T-cell (primary cell): Measurements from ENCODE around the gene YKT6. TPM values are rescaled to one million over a fixed set of nuclear protein-coding genes. Genes with fewer than 3 reads are reported as not detected.
A peak's percentile ranks its signal among the peaks of the same experiment; 100 is the strongest.

ENCODE experiments used
- ATAC-seq, 4 experiments: fragments of 200-7000 bp in 3 of 4; fragments of 150-1000 bp in 1 of 4; cut with Tn5 transposase; replicated peaks in 1 of 4; 1 replicate in 3 of 4; 2 replicates in 1 of 4; pipeline ENCODE4 v1.10.0; 2021; ENCODE audit warnings: moderate library complexity in 3 of 4, mild to moderate bottlenecking in 2 of 4, moderate number of reproducible peaks in 1 of 4
- CTCF ChIA-PET, 2 donors: fragments of 300-600 bp; sonication (Branson Sonifier 250); formaldehyde crosslinking; loops; one replicate each; lab custom pipeline; 2022; ENCODE audit warnings: antibody characterized with exemption in 2 of 2; lab: Charles Lee
- POLR2A ChIA-PET, 2 donors: fragments of 300-600 bp; sonication (Branson Sonifier 250); formaldehyde crosslinking; loops; one replicate each; lab custom pipeline; 2022; ENCODE audit warnings: antibody characterized with exemption in 2 of 2; lab: Charles Lee
- DNase-seq, 35 experiments: peaks; one replicate each; pipeline versions ENCODE4 v3.0.0 to v3.0.0-alpha.2; 2013 to 2023
- H3K27ac ChIP-seq: one replicate; pipeline ENCODE4 v1.5.1; 2013; ENCODE audit warnings: low read length
- H3K27me3 ChIP-seq, 2 experiments: replicated peaks in 1 of 2; 1 replicate in 1 of 2; 2 replicates in 1 of 2; pipeline versions ENCODE4 v1.6.1 to v1.7.0; 2013; ENCODE audit warnings: low read length in 1 of 2, mixed read lengths in 1 of 2; ENCODE audit not compliant: control insufficient read depth in 2 of 2, insufficient read depth in 2 of 2; ENCODE audit errors: extremely low read depth in 1 of 2
- H3K36me3 ChIP-seq, 2 donors: 1 replicate in 1 of 2; 2 replicates in 1 of 2; pipeline versions ENCODE4 v1.6.1 to v1.7.0; 2013; ENCODE audit warnings: low read length in 1 of 2; ENCODE audit not compliant: control insufficient read depth in 2 of 2, insufficient read depth in 1 of 2; ENCODE audit errors: extremely low read depth in 1 of 2
- H3K4me1 ChIP-seq, 2 experiments: 1 replicate in 1 of 2; 2 replicates in 1 of 2; pipeline versions ENCODE4 v1.6.1 to v1.7.0; 2013; ENCODE audit warnings: low read length in 2 of 2, mixed read lengths in 1 of 2; ENCODE audit not compliant: insufficient read depth in 2 of 2, control insufficient read depth in 1 of 2; ENCODE audit errors: extremely low read depth in 1 of 2
- H3K4me3 ChIP-seq, 2 donors: 1 replicate in 1 of 2; 2 replicates in 1 of 2; pipeline versions ENCODE4 v1.5.1 to v1.7.0; 2013; ENCODE audit warnings: mild to moderate bottlenecking in 2 of 2, low read length in 1 of 2, moderate library complexity in 1 of 2; ENCODE audit not compliant: control insufficient read depth in 1 of 2; ENCODE audit errors: extremely low read depth in 1 of 2
- H3K9me3 ChIP-seq: 2 replicates; pipeline ENCODE4 v1.7.0; 2013
- H3K27ac Mint-ChIP-seq, 2 donors: one replicate each; pipeline ENCODE4 v1.8.0; 2020 to 2021; ENCODE audit warnings: mild to moderate bottlenecking in 2 of 2, mixed read lengths in 2 of 2
- H3K27me3 Mint-ChIP-seq, 2 donors: one replicate each; pipeline ENCODE4 v1.8.0; 2021 to 2022; ENCODE audit warnings: mixed read lengths in 2 of 2
- H3K36me3 Mint-ChIP-seq: one replicate; pipeline ENCODE4 v1.8.0; 2021; ENCODE audit warnings: mixed read lengths
- H3K4me1 Mint-ChIP-seq, 3 donors: one replicate each; pipeline ENCODE4 v1.8.0; 2020 to 2022; ENCODE audit warnings: mixed read lengths in 3 of 3, mild to moderate bottlenecking in 1 of 3
- H3K4me3 Mint-ChIP-seq, 3 donors: one replicate each; pipeline ENCODE4 v1.8.0; 2020 to 2022; ENCODE audit warnings: mild to moderate bottlenecking in 3 of 3, mixed read lengths in 3 of 3, moderate library complexity in 3 of 3
- H3K9me3 Mint-ChIP-seq, 3 donors: one replicate each; pipeline ENCODE4 v1.8.0; 2020 to 2022; ENCODE audit warnings: mixed read lengths in 3 of 3
- WGBS: methylation state at CpG from one replicate; pipeline ENCODE4 v1.1.5; 2013; ENCODE audit warnings: missing lambda C conversion rate; ENCODE audit not compliant: insufficient coverage; 5-methylcytosine and 5-hydroxymethylcytosine counted together
- total RNA-seq, 35 experiments: library from RNA in 6 of 35; stranded (reverse) in 6 of 35; fragments of 120-200 nt in 1 of 35; gene quantifications; one replicate each; pipeline versions ENCODE4 v1.2.1 to v1.2.4 and lab custom pipeline; 2013 to 2026

Gene YKT6
- total RNA-seq, 5 donors from 2014 or later (not counting 1 experiment from before 2014, with no cell fraction given) = 55.1 to 74.3 (median 60.2) TPM

DNA sequence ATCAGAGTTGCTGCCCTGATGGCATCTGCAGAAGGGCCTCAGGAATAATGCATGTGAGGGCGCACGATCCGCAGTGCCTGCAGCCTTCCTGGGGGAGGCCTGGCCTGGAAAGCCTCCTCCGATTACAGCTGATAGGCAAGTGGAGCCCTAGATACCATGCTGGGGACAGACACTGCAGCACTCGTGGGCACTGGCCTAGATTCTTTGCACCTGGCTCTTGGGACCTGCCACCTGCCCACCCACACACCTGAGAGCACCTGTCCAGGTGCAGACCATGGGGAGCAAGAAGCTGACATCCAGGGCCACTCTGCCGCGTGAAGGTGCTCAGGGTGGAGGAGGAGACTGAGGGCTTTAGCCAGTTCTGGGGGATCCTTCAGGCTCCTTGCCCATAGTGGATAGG is 14.8 kb downstream of the YKT6 start:
- peaks cover 0 to 3% of the 10 kb centered on the region in 2 experiments for H3K27me3 ChIP-seq
- no peak overlapping the region for H3K27ac ChIP-seq
- CTCF ChIA-PET = no interaction called here
- DNase-seq = no peak
- Mint-ChIP-seq H3K4me1 (peaks cover 0 to 2% (median 0%) of the 10 kb centered on the region in 3 donors), H3K9me3 (no peaks in the 10 kb centered on the region), H3K36me3 (peaks cover 11% of the 10 kb centered on the region), H3K27ac (no peak overlapping the region), H3K4me3 (no peak overlapping the region), H3K27me3 (no peaks in the 10 kb centered on the region)
- WGBS = 95% methylated on average over 6 of the region's 7 CpGs
- no peaks in the 10 kb centered on the region for H3K9me3 ChIP-seq
- POLR2A ChIA-PET = no interaction called here
- H3K4me3 ChIP-seq = no peak overlapping the region
- ATAC-seq = no peak
- H3K36me3 ChIP-seq = peaks cover 4 to 35% of the 10 kb centered on the region in 2 donors
- H3K4me1 ChIP-seq = no peaks in the 10 kb centered on the region

DNA sequence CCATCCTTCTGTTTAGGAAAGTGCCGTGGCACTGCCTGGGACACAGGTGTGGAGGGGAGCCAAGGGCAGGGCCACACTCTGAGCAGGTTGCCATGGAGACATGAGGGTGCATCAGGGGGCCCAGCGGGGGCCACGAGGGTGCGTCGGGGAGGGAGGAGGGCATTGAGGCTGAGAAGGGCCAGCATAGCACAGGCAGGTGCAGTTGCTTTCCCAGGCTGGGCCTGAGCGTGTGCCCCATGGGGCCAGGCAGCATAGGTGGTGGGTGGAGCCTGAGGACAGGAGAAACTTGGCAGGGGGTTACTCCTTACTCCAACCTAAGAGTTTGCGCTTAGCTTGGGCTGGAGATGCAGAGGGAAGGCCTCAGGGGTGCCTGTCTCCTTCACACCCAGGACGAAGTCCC is 15.2 kb downstream of the YKT6 start:
- Histone ChIP-seq H3K27ac (no peak overlapping the region), H3K36me3 (peaks cover 4 to 30% of the 10 kb centered on the region in 2 donors), H3K27me3 (peaks cover 0 to 3% of the 10 kb centered on the region in 2 experiments), H3K9me3 (no peaks in the 10 kb centered on the region), H3K4me3 (no peak overlapping the region), H3K4me1 (no peaks in the 10 kb centered on the region)
- no peaks in the 10 kb centered on the region for H3K27me3 Mint-ChIP-seq
- ATAC-seq = no peak
- peaks cover 0 to 2% (median 0%) of the 10 kb centered on the region in 3 donors for H3K4me1 Mint-ChIP-seq
- WGBS = 67% methylated on average over 4 of the region's 8 CpGs
- H3K4me3 Mint-ChIP-seq = no peak overlapping the region
- no peak overlapping the region for H3K27ac Mint-ChIP-seq
- H3K36me3 Mint-ChIP-seq = peaks cover 11% of the 10 kb centered on the region
- POLR2A ChIA-PET = no interaction called here
- no peaks in the 10 kb centered on the region for H3K9me3 Mint-ChIP-seq
- DNase-seq = no peak
- CTCF ChIA-PET = no interaction called here

DNA sequence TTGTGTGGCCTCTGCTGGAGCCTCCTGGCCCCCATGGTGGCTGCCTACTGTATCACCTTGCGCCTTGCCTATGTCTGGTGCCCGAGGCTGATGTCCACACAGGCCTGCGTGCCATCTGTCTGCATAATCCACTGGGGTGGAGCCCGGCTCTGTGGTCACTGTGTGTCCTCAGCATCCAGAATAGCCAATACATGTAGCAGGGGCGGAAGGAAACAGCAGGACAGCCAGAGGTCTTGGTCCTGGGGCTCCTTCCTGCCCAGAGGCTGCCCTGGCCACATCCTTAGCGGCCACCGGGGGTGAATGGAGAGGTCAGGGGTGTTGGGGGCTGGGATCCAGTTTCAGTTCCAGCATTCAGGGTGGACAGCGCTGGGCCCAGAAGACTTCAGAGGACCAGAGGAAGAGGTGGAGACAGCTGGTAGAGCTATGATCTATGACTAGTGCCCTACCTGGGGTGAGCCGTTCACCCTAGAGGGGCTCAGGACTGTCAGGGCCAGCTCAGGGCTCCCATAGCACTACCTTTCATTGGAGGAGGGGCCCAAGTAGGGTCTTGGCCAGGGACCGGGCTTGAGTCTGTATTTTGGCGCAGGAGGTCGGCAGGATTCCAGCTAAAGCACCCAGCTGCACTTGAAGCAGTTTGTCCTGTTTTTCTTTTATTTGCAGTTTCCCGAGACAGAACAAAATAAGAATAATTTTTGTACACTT is 15.9 kb downstream of the YKT6 start:
- Histone ChIP-seq H3K27ac (no peak overlapping the region), H3K27me3 (peaks cover 0 to 3% of the 10 kb centered on the region in 2 experiments), H3K36me3 (peaks cover 3 to 24% of the 10 kb centered on the region in 2 donors), H3K4me1 (no peaks in the 10 kb centered on the region), H3K9me3 (no peaks in the 10 kb centered on the region), H3K4me3 (no peak overlapping the region)
- ATAC-seq (no peak), DNase-seq (no peak)
- H3K4me3 Mint-ChIP-seq = no peak overlapping the region
- no peaks in the 10 kb centered on the region for H3K27me3 Mint-ChIP-seq
- POLR2A ChIA-PET = no interaction called here
- no peaks in the 10 kb centered on the region for H3K9me3 Mint-ChIP-seq
- H3K36me3 Mint-ChIP-seq = peaks cover 6% of the 10 kb centered on the region
- CTCF ChIA-PET = no interaction called here
- H3K27ac Mint-ChIP-seq = peak overlapping the region in 1 of 2 donors; percentile 48
- WGBS = 93% methylated on average over 7 of the region's 13 CpGs
- H3K4me1 Mint-ChIP-seq = peaks cover 0 to 2% (median 0%) of the 10 kb centered on the region in 3 donors

DNA sequence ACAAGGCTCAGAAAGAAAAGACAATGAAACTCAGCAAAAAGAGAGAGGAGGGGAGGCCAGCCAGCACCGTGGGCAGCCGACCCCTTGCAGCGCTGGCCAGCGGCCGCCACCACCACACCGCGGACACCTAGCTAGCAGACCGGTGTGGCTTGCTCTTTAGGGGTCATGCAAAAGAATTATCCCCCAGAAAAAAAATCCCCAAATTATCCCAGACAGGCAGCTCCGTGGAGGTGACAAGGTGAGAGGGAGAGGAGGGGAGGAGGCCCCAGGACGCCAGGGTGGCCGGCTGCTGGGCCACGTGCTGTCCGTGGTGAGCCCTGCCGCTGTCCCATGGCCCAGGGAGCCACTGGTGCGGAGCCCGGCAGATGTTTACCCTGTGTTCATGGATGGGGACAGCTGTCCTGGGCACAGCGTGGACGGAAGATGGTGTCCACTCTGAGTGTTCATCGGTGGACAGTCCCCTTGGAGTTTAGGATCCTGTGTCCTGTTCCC is 16.5 kb downstream of the YKT6 start:
- Histone ChIP-seq H3K4me3 (no peak overlapping the region), H3K9me3 (no peaks in the 10 kb centered on the region), H3K4me1 (no peaks in the 10 kb centered on the region), H3K27ac (no peak overlapping the region), H3K27me3 (peaks cover 0 to 3% of the 10 kb centered on the region in 2 experiments), H3K36me3 (peaks cover 0 to 18% of the 10 kb centered on the region in 2 donors)
- H3K27ac Mint-ChIP-seq = no peak overlapping the region
- H3K36me3 Mint-ChIP-seq = peaks cover 3% of the 10 kb centered on the region
- DNase-seq (no peak), ATAC-seq (no peak)
- peaks cover 0 to 2% (median 0%) of the 10 kb centered on the region in 3 donors for H3K4me1 Mint-ChIP-seq
- no peaks in the 10 kb centered on the region for H3K27me3 Mint-ChIP-seq
- CTCF ChIA-PET = no interaction called here
- POLR2A ChIA-PET = no interaction called here
- 89% methylated on average over 9 of the region's 19 CpGs for WGBS
- no peak overlapping the region for H3K4me3 Mint-ChIP-seq
- H3K9me3 Mint-ChIP-seq = no peaks in the 10 kb centered on the region

DNA sequence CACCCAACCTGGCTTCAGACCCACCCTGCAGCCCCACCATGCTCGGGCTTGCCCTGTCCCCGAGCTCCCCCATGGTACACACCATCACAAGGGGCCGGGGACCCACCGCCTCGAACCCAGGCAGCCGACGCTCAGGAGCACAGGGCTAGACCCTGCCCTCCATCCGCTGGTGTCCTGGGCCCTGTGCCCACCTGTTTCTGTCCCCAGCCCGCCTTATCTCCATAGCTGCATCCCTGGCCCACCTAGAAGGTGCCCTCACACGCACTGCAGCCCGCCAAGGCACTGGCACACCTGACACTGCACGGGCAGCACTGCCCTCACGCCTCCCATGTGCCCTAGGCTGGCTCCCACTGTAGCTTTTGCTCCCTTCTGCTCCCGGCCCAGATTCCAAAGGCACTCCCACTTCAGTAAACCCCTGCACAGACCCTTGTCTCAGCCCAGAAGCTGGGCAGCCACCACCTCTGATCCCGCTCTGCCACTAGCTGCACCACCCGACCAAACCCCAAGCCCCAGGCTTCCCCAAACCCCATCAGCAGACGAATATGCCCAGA is 17.1 kb downstream of the YKT6 start:
- ATAC-seq = no peak
- H3K9me3 ChIP-seq = no peaks in the 10 kb centered on the region
- H3K4me3 Mint-ChIP-seq = no peak overlapping the region
- 78% methylated on average over 16 of the region's 17 CpGs for WGBS
- no peaks in the 10 kb centered on the region for H3K36me3 Mint-ChIP-seq
- ChIA-PET CTCF (no interaction called here), POLR2A (no interaction called here)
- no peaks in the 10 kb centered on the region for H3K4me1 ChIP-seq
- DNase-seq = no peak
- H3K27me3 ChIP-seq = peaks cover 0 to 3% of the 10 kb centered on the region in 2 experiments
- no peak overlapping the region for H3K4me3 ChIP-seq
- H3K27ac Mint-ChIP-seq = no peak overlapping the region
- peaks cover 0 to 2% (median 0%) of the 10 kb centered on the region in 3 donors for H3K4me1 Mint-ChIP-seq
- no peaks in the 10 kb centered on the region for H3K27me3 Mint-ChIP-seq
- H3K36me3 ChIP-seq = peaks cover 0 to 13% of the 10 kb centered on the region in 2 donors
- no peaks in the 10 kb centered on the region for H3K9me3 Mint-ChIP-seq
- no peak overlapping the region for H3K27ac ChIP-seq

DNA sequence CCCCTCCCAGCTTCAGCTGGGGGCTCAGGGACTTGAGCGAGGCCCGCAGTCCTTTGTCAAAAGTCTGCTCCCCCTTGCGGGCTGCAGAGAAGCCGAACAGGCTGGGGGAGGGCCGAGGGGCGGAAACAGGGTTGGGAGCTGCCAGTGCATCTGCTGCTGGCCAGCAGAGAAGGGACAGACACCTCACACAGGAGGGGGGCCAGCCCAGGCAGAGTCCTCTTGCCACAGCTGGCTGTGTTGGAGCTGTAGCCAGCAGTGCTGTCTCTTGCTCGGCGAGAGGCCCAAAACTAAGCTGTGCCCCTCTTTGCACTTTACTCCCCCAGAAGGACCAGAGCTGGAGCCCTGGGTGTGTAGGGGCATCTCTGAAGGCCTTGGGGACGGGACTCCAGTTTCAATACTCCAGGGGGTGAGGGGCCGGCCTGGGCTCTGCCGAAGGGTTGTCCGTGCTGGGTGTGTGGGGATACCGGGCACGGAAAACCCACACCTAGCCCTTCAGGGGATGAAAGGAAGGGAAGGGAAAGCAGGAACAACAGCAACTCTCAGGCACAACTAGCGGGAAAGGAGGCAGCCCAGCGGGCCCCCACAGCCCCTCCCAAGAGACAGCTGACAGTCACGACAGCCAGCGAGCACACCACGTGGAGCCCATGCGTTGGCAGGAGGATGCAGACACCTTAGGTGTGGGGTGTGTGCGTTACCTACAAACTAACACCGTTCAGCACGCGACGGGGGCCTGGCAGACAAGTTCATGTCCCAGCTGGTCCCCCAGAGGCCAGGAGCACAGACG is 17.8 kb downstream of the YKT6 start:
- Histone ChIP-seq H3K36me3 (peaks cover 0 to 7% of the 10 kb centered on the region in 2 donors), H3K27ac (no peak overlapping the region), H3K9me3 (no peaks in the 10 kb centered on the region), H3K4me1 (no peaks in the 10 kb centered on the region), H3K27me3 (peaks cover 0 to 3% of the 10 kb centered on the region in 2 experiments), H3K4me3 (no peak overlapping the region)
- no peak for ATAC-seq
- no peak for DNase-seq
- ChIA-PET POLR2A (interaction anchor here in 1 of 2 donors (0.7 kb wide), 1 partner anchor 509 kb away, joined by 10 read pairs; no protein-coding TSS in a partner anchor), CTCF (no interaction called here)
- Mint-ChIP-seq H3K4me3 (no peak overlapping the region), H3K27ac (no peak overlapping the region), H3K9me3 (no peaks in the 10 kb centered on the region), H3K36me3 (no peaks in the 10 kb centered on the region), H3K27me3 (no peaks in the 10 kb centered on the region), H3K4me1 (peaks cover 0 to 2% (median 0%) of the 10 kb centered on the region in 3 donors)
- WGBS = 84% methylated on average over 15 of the region's 26 CpGs
